ENCODE data around the gene CEP83. TPM values are rescaled to one million over a fixed set of nuclear protein-coding genes. Genes with fewer than 3 reads are reported as not detected.

CEP83 gene
- total and polyA plus RNA-seq, 2 experiments from 2014 or later = 5.8 to 6.9 TPM

- no peaks in the 10 kb centered on the region for H3K4me1 ChIP-seq (ENCODE audit: insufficient read depth)
- no peaks in the 10 kb centered on the region for H3F3A ChIP-seq (ENCODE audit: insufficient read depth)
- H3K36me3 ChIP-seq (ENCODE audit: low read depth) = peaks cover 17% of the 10 kb centered on the region
- H3K9me2 ChIP-seq (ENCODE audit: insufficient read depth) = no peaks in the 10 kb centered on the region
- peaks cover 5% of the 10 kb centered on the region for H3K9me3 ChIP-seq (ENCODE audit: low read depth)
- no peak overlapping the region for H3K9ac ChIP-seq
- no peak for DNase-seq
- H4K20me1 ChIP-seq (ENCODE audit: insufficient read depth) = no peaks in the 10 kb centered on the region
- no peak for TF ChIP-seq EZH2phosphoT487 (IDR thresholded peaks at IDR 0.05; ENCODE audit: insufficient read depth, low read depth)
- TF ChIP-seq EZH2 (IDR thresholded peaks at IDR 0.05; ENCODE audit: insufficient read depth, poor library complexity, severe bottlenecking) = no peak
- H3K79me2 ChIP-seq (ENCODE audit: insufficient read depth) = no peaks in the 10 kb centered on the region
- in situ Hi-C loops (cut with MboI) = no loop called here
- H3K4me2 ChIP-seq (ENCODE audit: unreplicated experiment) = no peak overlapping the region
- no peak overlapping the region for H3K4me3 ChIP-seq
- H2AFZ ChIP-seq = no peak overlapping the region
- H3K27ac ChIP-seq = no peak overlapping the region
- 98% methylated on average over 2 of the region's 2 CpGs for WGBS, 2 experiments (ENCODE audit: low coverage in 1 of 2, low lambda C conversion rate in 2 of 2, missing lambda C conversion rate in 2 of 2)
- H3K27me3 ChIP-seq (replicated peaks; ENCODE audit: insufficient read depth) = no peaks in the 10 kb centered on the region
Measured at GRCh38 chr12:94362653-94363052, 97.0 kb downstream of the CEP83 start.

- in situ Hi-C loops (cut with MboI) = no loop called here
- Histone ChIP-seq H3K4me2 (ENCODE audit: unreplicated experiment) (no peak overlapping the region), H4K20me1 (ENCODE audit: insufficient read depth) (no peaks in the 10 kb centered on the region)
Measured at GRCh38 chr12:94359761-94360160, 99.9 kb downstream of the CEP83 start.

GRCh38 chr12:94353130-94353529, 106.5 kb downstream of the CEP83 start:
- Histone ChIP-seq H3K36me3 (ENCODE audit: low read depth) (peaks cover 13% of the 10 kb centered on the region; the same call in 1 of the 2 replicates), H3K4me1 (ENCODE audit: insufficient read depth) (no peaks in the 10 kb centered on the region), H3K9ac (no peak overlapping the region), H3K4me3 (no peak overlapping the region), H3K9me3 (ENCODE audit: low read depth) (peaks cover 13% of the 10 kb centered on the region), H3K79me2 (ENCODE audit: insufficient read depth) (no peaks in the 10 kb centered on the region), H3K4me2 (ENCODE audit: unreplicated experiment) (no peak overlapping the region), H4K20me1 (ENCODE audit: insufficient read depth) (no peaks in the 10 kb centered on the region), H3F3A (ENCODE audit: insufficient read depth) (no peaks in the 10 kb centered on the region), H2AFZ (no peak overlapping the region), H3K27me3 (replicated peaks; ENCODE audit: insufficient read depth) (no peaks in the 10 kb centered on the region), H3K9me2 (ENCODE audit: insufficient read depth) (no peaks in the 10 kb centered on the region), H3K27ac (no peak overlapping the region)
- in situ Hi-C loops (cut with MboI) = no loop called here
- TF ChIP-seq EZH2phosphoT487 (IDR thresholded peaks at IDR 0.05; ENCODE audit: insufficient read depth, low read depth) (no peak), EZH2 (IDR thresholded peaks at IDR 0.05; ENCODE audit: insufficient read depth, poor library complexity, severe bottlenecking) (no peak)
- 90 to 96% methylated on average over 1 of the region's 1 CpG for WGBS, 2 experiments (ENCODE audit: low coverage in 1 of 2, low lambda C conversion rate in 2 of 2, missing lambda C conversion rate in 2 of 2)
- no peak for DNase-seq

More at GRCh38 chr12:94359761-94360160, 99.9 kb downstream of the CEP83 start:
- H3K27ac ChIP-seq = no peak overlapping the region
- peaks cover 17% of the 10 kb centered on the region; the same call in 1 of the 2 replicates for H3K36me3 ChIP-seq (ENCODE audit: low read depth)
- no peaks in the 10 kb centered on the region for H3K27me3 ChIP-seq (replicated peaks; ENCODE audit: insufficient read depth)
- H3F3A ChIP-seq (ENCODE audit: insufficient read depth) = no peaks in the 10 kb centered on the region
- TF ChIP-seq EZH2phosphoT487 (IDR thresholded peaks at IDR 0.05; ENCODE audit: insufficient read depth, low read depth) (no peak), EZH2 (IDR thresholded peaks at IDR 0.05; ENCODE audit: insufficient read depth, poor library complexity, severe bottlenecking) (no peak)
- WGBS, 2 experiments (ENCODE audit: low coverage in 1 of 2, low lambda C conversion rate in 2 of 2, missing lambda C conversion rate in 2 of 2) = 95 to 99% methylated on average over 5 of the region's 5 CpGs
- H3K4me1 ChIP-seq (ENCODE audit: insufficient read depth) = no peaks in the 10 kb centered on the region
- no peak overlapping the region for H2AFZ ChIP-seq
- H3K9me2 ChIP-seq (ENCODE audit: insufficient read depth) = no peaks in the 10 kb centered on the region
- H3K79me2 ChIP-seq (ENCODE audit: insufficient read depth) = no peaks in the 10 kb centered on the region
- no peak overlapping the region for H3K9ac ChIP-seq
- H3K9me3 ChIP-seq (ENCODE audit: low read depth) = peaks cover 5% of the 10 kb centered on the region
- no peak overlapping the region for H3K4me3 ChIP-seq
- DNase-seq = peak; percentile 15

GRCh38 chr12:94340573-94340972, 119.1 kb downstream of the CEP83 start:
- Histone ChIP-seq H3K36me3 (ENCODE audit: low read depth) (no peaks in the 10 kb centered on the region), H3K9ac (no peak overlapping the region), H3F3A (ENCODE audit: insufficient read depth) (no peaks in the 10 kb centered on the region), H2AFZ (no peak overlapping the region), H3K9me3 (ENCODE audit: low read depth) (no peaks in the 10 kb centered on the region), H4K20me1 (ENCODE audit: insufficient read depth) (no peaks in the 10 kb centered on the region), H3K4me1 (ENCODE audit: insufficient read depth) (0 out of 2 replicates have a peak, but pooled peaks cover 4% of the 10 kb centered on the region), H3K79me2 (ENCODE audit: insufficient read depth) (no peaks in the 10 kb centered on the region), H3K27me3 (replicated peaks; ENCODE audit: insufficient read depth) (no peaks in the 10 kb centered on the region), H3K27ac (no peak overlapping the region), H3K4me3 (no peak overlapping the region), H3K9me2 (ENCODE audit: insufficient read depth) (no peaks in the 10 kb centered on the region), H3K4me2 (ENCODE audit: unreplicated experiment) (no peak overlapping the region)
- in situ Hi-C loops (cut with MboI) = no loop called here
- no peak for DNase-seq
- 87 to 89% methylated on average over 6 of the region's 6 CpGs for WGBS, 2 experiments (ENCODE audit: low coverage in 1 of 2, low lambda C conversion rate in 2 of 2, missing lambda C conversion rate in 2 of 2)
- no peak for TF ChIP-seq EZH2 (IDR thresholded peaks at IDR 0.05; ENCODE audit: insufficient read depth, poor library complexity, severe bottlenecking)
- no peak for TF ChIP-seq EZH2phosphoT487 (IDR thresholded peaks at IDR 0.05; ENCODE audit: insufficient read depth, low read depth)
